Body of pancreas (tissue), 4 donors: ENCODE measurements around the gene GOT1. TPM values are rescaled to one million over a fixed set of nuclear protein-coding genes. Genes with fewer than 3 reads are reported as not detected.

ENCODE experiments used
- ATAC-seq: fragments of 150-250 bp; one replicate; pipeline ENCODE4 v1.9.1; 2016
- DNase-seq, 4 donors: peaks; one replicate each; pipeline ENCODE4 v3.0.0-alpha.2; 2019
- H3K27ac ChIP-seq, 4 donors: fragments of 200-600 bp; sonication (generic); 1 replicate in 3 of 4; 2 replicates in 1 of 4; pipeline versions ENCODE4 v1.5.1 to v1.6.1; 2016 to 2019; ENCODE audit warnings: mild to moderate bottlenecking in 1 of 4, mixed read lengths in 1 of 4, moderate library complexity in 1 of 4
- H3K27me3 ChIP-seq, 2 donors: fragments of 200-600 bp; sonication (generic); one replicate each; pipeline ENCODE4 v1.6.0; 2016; ENCODE audit warnings: mild to moderate bottlenecking in 1 of 2
- H3K36me3 ChIP-seq, 2 donors: fragments of 200-600 bp; sonication (generic); replicated peaks in 1 of 2; 2 replicates each; pipeline ENCODE4 v1.5.1; 2016; ENCODE audit warnings: low read depth in 2 of 2; ENCODE audit not compliant: insufficient read depth in 1 of 2
- H3K4me1 ChIP-seq: fragments of 200-600 bp; sonication (generic); one replicate; pipeline ENCODE4 v1.6.0; 2016
- H3K4me3 ChIP-seq, 2 donors: fragments of 200-600 bp; sonication (generic); 1 replicate in 1 of 2; 2 replicates in 1 of 2; pipeline ENCODE4 v1.5.1; 2016 to 2019
- H3K9me3 ChIP-seq, 3 donors: fragments of 200-600 bp; sonication (generic); 1 replicate in 2 of 3; 2 replicates in 1 of 3; pipeline ENCODE4 v1.5.1; 2016
- POLR2A ChIP-seq, 3 donors: fragments of 450-650 bp; IDR thresholded peaks; one replicate each; pipeline ENCODE4 v1.6.1; 2016; ENCODE audit warnings: antibody characterized with exemption in 3 of 3, mild to moderate bottlenecking in 2 of 3
- WGBS, 2 donors: methylation state at CpG; one replicate each; pipeline ENCODE4 v1.1.5; 2017; 5-methylcytosine and 5-hydroxymethylcytosine counted together
- intact Hi-C: fragments of 100-400 bp; cut with DNase I; formaldehyde crosslinking; loops from one replicate; pipeline ENCODE4 v1.15.1; 2023
- total RNA-seq, 2 donors: library from RNA; depleted of rRNA; stranded (reverse); fragments of >200 nt; gene quantifications; one replicate each; pipeline ENCODE4 v1.1.0, GENCODE V29; 2016
- TF ChIP-seq, protein P1 (sequence below), 7 experiments: fragments of 450-650 bp in 4 of 7; fragments of 200-600 bp in 3 of 7; sonication (generic) in 3 of 7; IDR thresholded peaks; one replicate each; pipeline ENCODE4 v1.5.1; 2016 to 2019; ENCODE audit warnings: antibody characterized with exemption in 7 of 7

GOT1 gene
- total RNA-seq, 2 donors from 2014 or later, result 7.3 to 14.8 TPM

DNA sequence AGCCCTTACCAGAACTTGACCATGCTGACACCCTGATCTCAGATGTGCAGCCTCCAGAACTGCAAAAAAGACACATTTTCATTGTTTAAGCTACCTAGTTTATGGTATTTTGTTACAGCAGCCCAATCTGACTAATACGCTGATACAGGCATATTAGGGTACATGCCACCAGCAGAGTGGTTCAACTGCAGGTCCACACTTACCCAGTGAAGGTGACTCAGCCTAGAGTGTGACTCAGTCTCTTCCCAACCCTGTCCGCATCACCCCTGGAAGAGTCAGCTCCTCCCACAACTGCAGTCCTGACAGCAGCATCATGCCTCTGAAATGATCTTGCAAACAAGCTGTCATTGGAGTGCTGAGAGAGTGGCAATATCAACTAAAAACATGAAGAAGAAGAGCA is 30.8 kb upstream of the GOT1 start:
- ATAC-seq, result no peak
- Histone ChIP-seq H3K4me3 (no peak overlapping the region), H3K9me3 (no peaks in the 10 kb centered on the region), H3K36me3 (no peaks in the 10 kb centered on the region), H3K27me3 (no peaks in the 10 kb centered on the region), H3K27ac (no peak overlapping the region), H3K4me1 (no peaks in the 10 kb centered on the region)
- intact Hi-C loops, result no loop called here
- TF ChIP-seq, protein P1, sequence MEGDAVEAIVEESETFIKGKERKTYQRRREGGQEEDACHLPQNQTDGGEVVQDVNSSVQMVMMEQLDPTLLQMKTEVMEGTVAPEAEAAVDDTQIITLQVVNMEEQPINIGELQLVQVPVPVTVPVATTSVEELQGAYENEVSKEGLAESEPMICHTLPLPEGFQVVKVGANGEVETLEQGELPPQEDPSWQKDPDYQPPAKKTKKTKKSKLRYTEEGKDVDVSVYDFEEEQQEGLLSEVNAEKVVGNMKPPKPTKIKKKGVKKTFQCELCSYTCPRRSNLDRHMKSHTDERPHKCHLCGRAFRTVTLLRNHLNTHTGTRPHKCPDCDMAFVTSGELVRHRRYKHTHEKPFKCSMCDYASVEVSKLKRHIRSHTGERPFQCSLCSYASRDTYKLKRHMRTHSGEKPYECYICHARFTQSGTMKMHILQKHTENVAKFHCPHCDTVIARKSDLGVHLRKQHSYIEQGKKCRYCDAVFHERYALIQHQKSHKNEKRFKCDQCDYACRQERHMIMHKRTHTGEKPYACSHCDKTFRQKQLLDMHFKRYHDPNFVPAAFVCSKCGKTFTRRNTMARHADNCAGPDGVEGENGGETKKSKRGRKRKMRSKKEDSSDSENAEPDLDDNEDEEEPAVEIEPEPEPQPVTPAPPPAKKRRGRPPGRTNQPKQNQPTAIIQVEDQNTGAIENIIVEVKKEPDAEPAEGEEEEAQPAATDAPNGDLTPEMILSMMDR (IDR thresholded peaks at IDR 0.05), result no peak
- no peak for TF ChIP-seq POLR2A (IDR thresholded peaks at IDR 0.05)
- DNase-seq, result no peak
- 88 to 93% methylated on average over 2 of the region's 2 CpGs for whole genome bisulfite sequencing, 2 donors

DNA sequence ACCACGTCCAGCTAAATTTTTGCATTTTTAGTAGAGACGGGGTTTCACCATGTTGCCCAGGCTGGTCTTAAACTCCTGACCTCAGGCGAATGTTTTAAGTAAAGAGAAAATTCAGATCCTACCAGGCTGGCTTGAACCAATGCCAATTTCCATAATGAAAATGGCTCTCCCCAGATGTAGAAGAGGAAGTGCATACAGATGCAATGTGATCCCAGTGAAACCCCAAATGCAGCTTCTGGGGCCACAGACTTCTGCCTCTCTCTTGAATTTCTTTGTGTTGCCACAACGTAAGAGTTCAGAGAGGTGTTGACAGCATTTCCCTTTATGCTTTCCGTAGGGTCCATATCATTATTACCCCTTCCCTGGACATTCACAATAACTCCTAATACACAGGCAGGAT is 29.6 kb upstream of the GOT1 start:
- Histone ChIP-seq H3K9me3 (no peaks in the 10 kb centered on the region), H3K27ac (no peak overlapping the region), H3K36me3 (no peaks in the 10 kb centered on the region), H3K4me3 (no peak overlapping the region), H3K4me1 (no peaks in the 10 kb centered on the region), H3K27me3 (no peaks in the 10 kb centered on the region)
- no peak for ATAC-seq
- no peak for DNase-seq
- TF ChIP-seq, protein P1 (IDR thresholded peaks at IDR 0.05), result no peak
- TF ChIP-seq POLR2A (IDR thresholded peaks at IDR 0.05), result no peak
- intact Hi-C loops, result no loop called here
- 66 to 71% methylated on average over 5 of the region's 5 CpGs for WGBS, 2 donors

- intact Hi-C loops, result no loop called here
- no peaks in the 10 kb centered on the region for H3K9me3 ChIP-seq
- H3K4me1 ChIP-seq, result no peaks in the 10 kb centered on the region
- no peak overlapping the region for H3K27ac ChIP-seq
- no peak for DNase-seq
- no peaks in the 10 kb centered on the region for H3K27me3 ChIP-seq
- no peak for ATAC-seq
- TF ChIP-seq, protein P1 (IDR thresholded peaks at IDR 0.05), result no peak
- no peak for TF ChIP-seq POLR2A (IDR thresholded peaks at IDR 0.05)
- no peak overlapping the region for H3K4me3 ChIP-seq
- H3K36me3 ChIP-seq, result no peaks in the 10 kb centered on the region
- 57 to 62% methylated on average over 2 of the region's 2 CpGs for WGBS, 2 donors
These were observed 28.8 kb upstream of the GOT1 start for GRCh38 chr10:99459217-99459616.

DNA sequence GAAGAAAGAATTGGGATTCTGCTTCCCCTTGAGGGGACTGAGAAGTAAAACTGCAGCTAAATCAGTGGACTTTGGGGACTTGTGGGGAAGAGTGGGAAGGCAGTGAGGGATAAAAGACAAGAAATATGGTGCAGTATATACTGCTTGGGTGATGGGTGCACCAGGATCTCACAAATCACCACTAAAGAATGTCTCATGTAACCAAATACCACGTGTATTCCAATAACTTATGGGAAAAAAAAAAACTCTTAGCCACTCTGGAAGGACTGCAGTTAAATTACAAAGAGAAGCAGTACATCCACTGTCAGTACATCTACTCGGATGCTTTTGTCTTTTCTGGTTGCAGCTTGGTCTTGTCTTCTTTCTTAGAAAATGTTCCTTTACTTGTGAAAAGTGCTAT is 27.4 kb upstream of the GOT1 start:
- 44 to 48% methylated on average over 2 of the region's 2 CpGs for WGBS, 2 donors
- ATAC-seq, result no peak
- Histone ChIP-seq H3K4me3 (no peak overlapping the region), H3K9me3 (no peaks in the 10 kb centered on the region), H3K27me3 (no peaks in the 10 kb centered on the region), H3K4me1 (no peaks in the 10 kb centered on the region), H3K36me3 (no peaks in the 10 kb centered on the region), H3K27ac (no peak overlapping the region)
- TF ChIP-seq, protein P1 (IDR thresholded peaks at IDR 0.05), result no peak
- no peak for TF ChIP-seq POLR2A (IDR thresholded peaks at IDR 0.05)
- DNase-seq, result no peak
- intact Hi-C loops, result no loop called here

DNA sequence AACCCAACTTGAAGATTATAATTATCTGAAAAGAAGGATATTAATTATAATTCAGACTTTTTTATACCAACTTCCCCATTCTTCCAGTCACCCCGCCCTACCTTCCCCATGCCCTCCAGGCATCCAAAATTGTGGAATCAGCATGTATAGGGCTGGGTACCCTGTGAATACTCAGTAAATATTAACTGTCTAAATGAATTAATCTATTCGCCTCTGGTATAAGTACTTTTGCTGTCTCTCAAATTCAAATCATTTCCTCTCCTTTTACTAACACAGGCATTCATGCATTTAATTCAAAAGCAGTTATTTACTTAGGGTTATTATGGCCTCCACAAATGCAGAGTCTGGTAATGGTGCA is 26.5 kb upstream of the GOT1 start:
- Histone ChIP-seq H3K4me1 (no peaks in the 10 kb centered on the region), H3K27ac (no peak overlapping the region), H3K27me3 (no peaks in the 10 kb centered on the region), H3K4me3 (no peak overlapping the region), H3K36me3 (no peaks in the 10 kb centered on the region), H3K9me3 (no peaks in the 10 kb centered on the region)
- TF ChIP-seq, protein P1 (IDR thresholded peaks at IDR 0.05), result no peak
- no peak for TF ChIP-seq POLR2A (IDR thresholded peaks at IDR 0.05)
- WGBS, 2 donors, result 74 to 81% methylated on average over 2 of the region's 2 CpGs
- intact Hi-C loops, result no loop called here
- DNase-seq (no peak), ATAC-seq (no peak)
